HG03558 (cell line): ENCODE results near the gene TULP4.

Experiments
- ATAC-seq: cut with Tn5 transposase; IDR thresholded peaks from one replicate; pipeline ENCODE4 v1.9.1; 2021; ENCODE audit warnings: moderate number of reproducible peaks; ENCODE audit not compliant: unreplicated experiment; ENCODE audit errors: extremely low read depth

TULP4 gene, protein sequence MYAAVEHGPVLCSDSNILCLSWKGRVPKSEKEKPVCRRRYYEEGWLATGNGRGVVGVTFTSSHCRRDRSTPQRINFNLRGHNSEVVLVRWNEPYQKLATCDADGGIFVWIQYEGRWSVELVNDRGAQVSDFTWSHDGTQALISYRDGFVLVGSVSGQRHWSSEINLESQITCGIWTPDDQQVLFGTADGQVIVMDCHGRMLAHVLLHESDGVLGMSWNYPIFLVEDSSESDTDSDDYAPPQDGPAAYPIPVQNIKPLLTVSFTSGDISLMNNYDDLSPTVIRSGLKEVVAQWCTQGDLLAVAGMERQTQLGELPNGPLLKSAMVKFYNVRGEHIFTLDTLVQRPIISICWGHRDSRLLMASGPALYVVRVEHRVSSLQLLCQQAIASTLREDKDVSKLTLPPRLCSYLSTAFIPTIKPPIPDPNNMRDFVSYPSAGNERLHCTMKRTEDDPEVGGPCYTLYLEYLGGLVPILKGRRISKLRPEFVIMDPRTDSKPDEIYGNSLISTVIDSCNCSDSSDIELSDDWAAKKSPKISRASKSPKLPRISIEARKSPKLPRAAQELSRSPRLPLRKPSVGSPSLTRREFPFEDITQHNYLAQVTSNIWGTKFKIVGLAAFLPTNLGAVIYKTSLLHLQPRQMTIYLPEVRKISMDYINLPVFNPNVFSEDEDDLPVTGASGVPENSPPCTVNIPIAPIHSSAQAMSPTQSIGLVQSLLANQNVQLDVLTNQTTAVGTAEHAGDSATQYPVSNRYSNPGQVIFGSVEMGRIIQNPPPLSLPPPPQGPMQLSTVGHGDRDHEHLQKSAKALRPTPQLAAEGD (N-terminal part only)

DNA sequence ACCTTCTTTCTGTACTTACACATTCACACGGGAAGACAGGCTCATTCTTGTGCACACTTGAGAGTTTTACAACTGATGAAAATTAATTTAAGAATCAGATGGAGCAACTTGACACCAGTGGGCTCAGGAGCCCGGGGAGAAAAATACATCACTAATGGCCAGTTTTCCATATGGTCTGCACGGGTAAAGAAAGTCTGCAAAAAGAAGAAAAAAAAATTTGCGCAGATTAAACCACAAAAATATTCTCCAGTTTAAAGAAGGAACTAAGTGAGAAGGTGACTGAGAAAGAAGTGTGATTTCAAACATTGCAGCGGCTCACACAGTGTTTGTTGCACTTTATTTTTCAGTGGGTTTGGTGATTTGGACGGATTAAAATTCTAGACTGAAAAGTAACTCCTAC lies at the start of gene TULP4:
Gene TULP4, plus strand, starts transcription at position 301 of the 400 bp plus-strand sequence. CDS start 1,552 bp downstream, outside the sequence.
- ATAC-seq = no peak

GRCh38 chr6:158262755-158263154 lies 49.5 kb upstream of the TULP4 start:
- peak; percentile 52 for ATAC-seq

DNA sequence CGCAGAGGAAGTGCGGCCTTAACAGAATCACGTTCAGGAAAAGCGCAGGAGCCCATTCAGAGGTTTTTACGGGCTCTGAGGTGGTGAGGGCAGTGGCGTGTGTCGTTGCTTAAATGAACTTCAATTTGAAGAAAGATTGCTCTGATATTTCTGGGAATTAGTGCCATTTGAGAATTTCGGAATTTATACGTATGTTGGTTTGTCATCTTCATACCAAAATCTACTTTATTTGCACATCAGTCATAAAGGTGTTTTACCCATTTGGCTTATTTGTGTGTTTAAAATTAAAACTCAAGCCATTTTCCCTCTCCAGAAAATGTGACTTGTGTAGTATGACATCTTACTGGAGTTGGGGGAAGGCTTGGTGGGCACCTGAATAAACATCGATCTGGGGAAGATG lies 48.1 kb upstream of the TULP4 start:
- ATAC-seq = no peak

- ATAC-seq = no peak
Observed at GRCh38 chr6:158266131-158266530, 46.1 kb upstream of the TULP4 start.

DNA sequence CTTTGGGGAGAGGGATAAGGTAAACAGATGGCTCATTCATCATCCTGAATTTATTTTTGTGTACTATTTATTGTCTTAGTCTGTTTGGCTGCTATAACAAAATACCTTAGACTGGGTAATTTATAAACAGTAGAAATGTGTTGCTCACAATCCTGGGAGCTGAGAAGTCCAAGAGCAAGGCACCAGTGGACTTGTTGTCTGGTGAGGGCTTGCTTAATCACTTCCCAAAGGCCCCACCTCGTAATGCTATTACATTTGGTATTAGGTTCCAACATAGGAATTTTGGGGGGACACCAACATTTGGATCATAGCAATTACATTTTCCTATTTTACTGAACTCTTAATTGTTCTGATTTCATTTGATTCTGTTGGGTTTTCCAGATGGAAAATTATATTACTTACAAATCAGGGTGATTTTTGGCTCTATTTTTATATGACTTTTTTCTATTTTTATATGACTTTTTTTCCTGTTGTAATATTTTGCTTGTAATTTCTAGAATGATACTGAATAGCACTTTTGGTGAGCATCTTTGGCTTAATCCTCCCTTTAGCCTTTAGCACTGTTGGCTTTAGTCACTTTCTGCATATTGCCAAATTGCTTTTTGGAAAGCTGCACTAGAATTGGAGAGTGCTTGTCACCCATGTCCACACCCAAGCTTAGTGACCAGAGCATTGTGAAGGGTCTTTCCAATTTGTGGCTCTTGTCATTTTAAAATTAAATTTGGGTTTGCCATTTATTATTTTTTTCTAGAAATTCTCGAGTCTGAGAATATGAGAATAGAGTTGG lies 43.7 kb upstream of the TULP4 start:
- ATAC-seq = no peak

DNA sequence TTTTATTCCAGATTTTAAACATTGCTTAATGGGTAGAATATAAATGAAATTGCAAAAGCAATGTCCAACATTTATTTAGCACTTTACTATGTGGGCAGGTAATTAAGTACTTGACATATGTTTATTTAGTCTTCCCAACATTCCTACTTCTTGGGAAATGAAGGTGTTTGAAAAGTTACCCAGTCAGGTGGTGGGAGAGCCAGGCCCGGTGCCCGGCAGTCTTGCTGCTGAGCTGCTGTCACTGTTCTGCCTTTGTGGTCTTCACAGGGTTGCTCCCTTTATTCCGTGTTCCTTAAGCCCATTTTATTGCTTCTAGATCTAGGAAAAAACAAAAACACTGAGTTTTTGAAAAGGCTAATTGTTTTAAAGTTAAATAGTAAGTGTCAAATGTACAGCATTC lies 42.6 kb upstream of the TULP4 start:
- ATAC-seq = no peak

DNA sequence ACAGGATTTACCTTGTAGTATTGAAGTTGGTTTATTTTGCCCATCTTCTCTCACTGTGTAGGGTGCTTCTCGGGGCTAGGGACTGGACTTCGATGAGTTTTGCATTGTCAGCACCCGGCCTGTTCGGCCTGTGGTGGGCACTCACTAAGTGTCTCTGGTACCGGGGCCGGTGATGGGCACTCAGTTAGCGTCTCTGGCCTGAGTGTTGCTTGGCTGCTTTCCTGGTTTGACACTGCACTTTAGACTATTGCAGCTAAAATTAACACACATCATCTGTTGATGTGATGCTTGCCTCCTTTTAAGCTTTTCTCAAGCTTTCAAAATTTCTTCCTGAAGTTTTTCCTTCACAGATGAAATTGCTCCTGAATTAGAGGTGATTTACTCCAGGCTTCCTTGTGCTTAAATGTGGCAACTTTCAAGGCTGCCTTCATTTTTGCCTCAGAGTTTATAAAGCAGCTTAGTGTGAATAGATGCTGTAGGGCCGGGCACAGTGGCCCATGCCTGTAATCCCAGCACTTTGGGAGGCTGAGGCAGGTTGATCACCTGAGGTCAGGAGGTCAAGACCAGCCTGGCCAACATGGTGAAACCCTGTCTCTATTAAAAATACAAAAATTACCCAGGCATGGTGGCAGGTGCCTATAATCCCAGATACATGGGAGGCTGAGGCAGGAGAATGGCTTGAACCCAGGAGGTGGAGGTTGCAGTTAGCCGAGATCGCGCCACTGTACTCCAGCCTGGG lies 41.7 kb upstream of the TULP4 start:
- ATAC-seq = no peak

DNA sequence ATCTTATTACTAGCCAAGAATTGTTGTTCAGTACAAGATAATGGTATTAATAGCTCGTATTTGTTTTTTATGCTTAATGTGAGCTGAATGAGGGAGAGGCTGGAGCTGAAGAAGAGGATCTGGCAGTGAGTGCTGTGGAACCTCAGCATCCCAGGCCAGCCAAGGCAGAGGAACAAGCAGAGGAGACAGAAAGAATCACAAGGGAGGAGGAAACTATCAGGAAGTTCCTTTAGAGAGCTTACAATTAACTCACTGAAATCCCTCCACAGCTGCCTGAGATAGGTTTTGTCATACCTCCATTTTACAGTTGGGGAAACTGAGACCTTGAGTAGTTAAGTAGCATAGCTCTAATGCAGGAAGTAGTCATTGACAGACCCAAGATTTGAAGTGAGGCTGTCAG lies 39.9 kb upstream of the TULP4 start:
- ATAC-seq = no peak

GRCh38 chr6:158278004-158278403 lies 34.3 kb upstream of the TULP4 start:
- ATAC-seq = no peak

DNA sequence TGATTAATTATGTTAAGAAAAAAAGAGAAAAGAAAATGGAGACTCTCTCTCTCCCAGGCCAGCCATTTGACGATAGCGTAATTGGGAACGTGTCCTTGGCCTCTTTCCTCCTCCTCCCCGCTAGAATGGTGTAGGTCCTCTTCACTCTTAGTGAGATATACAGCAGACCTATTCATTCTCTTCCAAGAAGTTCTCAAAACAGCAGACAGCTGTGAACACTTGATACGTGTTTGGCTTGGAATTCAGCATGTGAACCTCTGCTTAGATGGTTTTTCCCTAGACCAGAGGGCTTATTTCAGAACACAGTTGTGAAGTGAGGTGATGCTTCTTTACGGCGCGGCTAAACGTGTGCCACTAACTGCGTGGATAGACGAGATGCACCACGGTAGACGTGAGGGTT lies 32.6 kb upstream of the TULP4 start:
- ATAC-seq = no peak

- ATAC-seq = no peak
Observed at GRCh38 chr6:158283304-158283980, 28.8 kb upstream of the TULP4 start.

DNA sequence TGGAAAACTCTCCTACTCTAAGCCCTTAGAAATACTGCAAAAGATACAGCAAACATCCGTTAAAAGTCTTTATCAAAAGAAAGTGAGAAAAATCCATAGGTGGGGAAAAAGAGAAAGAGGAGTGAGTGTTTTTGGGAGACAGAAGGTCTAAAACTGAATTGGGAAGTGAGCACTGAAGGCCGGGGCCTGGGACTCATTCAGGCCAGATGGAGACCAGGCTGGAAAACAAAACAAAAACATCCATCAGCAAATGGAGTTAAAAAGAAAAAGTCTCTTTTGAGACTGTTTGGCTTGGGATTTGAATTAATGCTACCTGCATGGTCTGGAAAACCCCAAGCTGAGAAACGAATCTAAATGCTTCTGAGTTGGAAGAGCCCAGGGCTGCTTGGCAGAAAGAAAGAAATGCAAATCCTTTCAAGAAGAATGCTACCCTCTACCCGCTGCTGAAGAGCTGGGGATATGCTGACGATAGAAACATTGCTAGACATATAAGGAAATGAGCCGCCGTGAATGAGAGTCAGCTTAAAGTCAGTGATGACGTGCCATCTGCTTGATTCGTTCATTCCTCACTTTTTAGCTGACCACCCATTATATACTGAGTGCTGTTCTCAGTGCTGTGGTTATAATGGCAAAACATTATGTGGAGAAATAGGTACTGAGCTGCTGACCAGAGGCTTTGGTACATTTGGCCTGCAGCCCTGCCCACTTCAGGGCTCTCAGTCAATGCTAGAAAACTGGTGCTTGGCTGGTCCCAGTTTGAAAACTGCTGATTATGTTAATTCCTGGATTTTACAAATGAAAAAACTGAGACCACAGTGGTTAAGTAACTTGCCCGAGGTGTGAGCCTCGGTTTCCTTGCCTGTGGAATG lies 28.0 kb upstream of the TULP4 start:
- no peak for ATAC-seq

GRCh38 chr6:158284876-158285655 lies 27.2 kb upstream of the TULP4 start:
- no peak for ATAC-seq

GRCh38 chr6:158285656-158286021 lies 26.6 kb upstream of the TULP4 start:
- ATAC-seq = no peak

DNA sequence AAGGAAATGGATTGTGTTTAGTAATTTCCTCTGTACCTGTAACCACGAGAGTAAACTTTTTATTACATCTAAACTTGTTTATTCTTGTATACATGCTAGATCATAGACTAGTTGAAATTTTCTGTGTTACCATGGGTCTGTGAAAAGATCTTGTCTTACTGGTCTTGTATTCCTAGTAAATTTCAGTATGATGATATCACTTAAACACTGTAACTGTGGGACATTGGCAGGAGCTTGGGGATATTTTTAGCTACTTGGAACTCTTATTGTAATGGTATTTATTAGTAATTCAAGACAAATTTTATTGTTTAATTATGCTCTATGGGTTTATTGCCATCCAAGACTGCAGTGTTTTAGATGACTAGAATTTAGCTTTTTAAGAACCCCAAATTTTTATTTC lies 25.9 kb upstream of the TULP4 start:
- ATAC-seq = no peak

GRCh38 chr6:158287047-158287446 lies 25.2 kb upstream of the TULP4 start:
- ATAC-seq = no peak

GRCh38 chr6:158290040-158290439 lies 22.2 kb upstream of the TULP4 start:
- ATAC-seq = peak; percentile 51

- ATAC-seq = peak; percentile 57
Observed at GRCh38 chr6:158290659-158291058, 21.6 kb upstream of the TULP4 start.
